HEK293 (cell line): ENCODE data around the gene PPRC1.
A peak's percentile ranks its signal among the peaks of the same experiment; 100 is the strongest.

Experiments used
- CTCF ChIA-PET: fragments of 350-600 bp; formaldehyde crosslinking; extraction: SDS; loops from one replicate; lab custom pipeline; 2021; ENCODE audit warnings: antibody characterized with exemption; lab: Yijun Ruan, JAX
- POLR2A ChIA-PET: fragments of 300-600 bp; formaldehyde crosslinking; extraction: SDS; loops from one replicate; lab custom pipeline; 2020; ENCODE audit warnings: antibody characterized with exemption, inconsistent platforms; lab: Yijun Ruan, JAX
- H3K27ac ChIP-seq: fragments of 200-500 bp; sonication (Bioruptor generic); 2 replicates; pipeline ENCODE4 v1.5.1; 2014; ENCODE audit warnings: low read depth, low read length, control low read depth, inconsistent platforms; ENCODE audit errors: extremely low read depth
- H3K36me3 ChIP-seq, 2 experiments: fragments of 200-500 bp in 1 of 2; sonication (Bioruptor generic) in 1 of 2; 1 replicate in 1 of 2; 2 replicates in 1 of 2; pipeline ENCODE4 v1.5.1; 2014 to 2017; ENCODE audit warnings: inconsistent platforms in 2 of 2, low read length in 2 of 2; ENCODE audit not compliant: control insufficient read depth in 2 of 2, insufficient read depth in 1 of 2
- H3K4me1 ChIP-seq: fragments of 200-500 bp; sonication (Bioruptor generic); 2 replicates; pipeline ENCODE4 v1.5.1; 2014; ENCODE audit warnings: mild to moderate bottlenecking, low read length, inconsistent platforms; ENCODE audit not compliant: control insufficient read depth, insufficient read depth
- H3K4me3 ChIP-seq: 2 replicates; pipeline ENCODE4 v1.5.1; 2011; ENCODE audit warnings: low read depth, mild to moderate bottlenecking, control low read depth, low read length, moderate library complexity
- H3K9me3 ChIP-seq: fragments of 200-500 bp; sonication (Bioruptor generic); 2 replicates; pipeline ENCODE4 v1.5.1; 2014; ENCODE audit warnings: low read depth, low read length, inconsistent platforms; ENCODE audit not compliant: control insufficient read depth, insufficient read depth
- EGR2 ChIP-seq: fragments of 450-650 bp; formaldehyde crosslinking; IDR thresholded peaks from 2 replicates; pipeline ENCODE4 v1.5.1; 2016; ENCODE audit warnings: low read depth, missing biosample characterization, missing genetic modification characterization
- IKZF3 ChIP-seq: fragments of 450-650 bp; IDR thresholded peaks from 2 replicates; pipeline ENCODE4 v1.5.0; 2018; ENCODE audit warnings: missing biosample characterization, mild to moderate bottlenecking, missing genetic modification characterization, moderate library complexity
- OSR2 ChIP-seq: fragments of 450-650 bp; formaldehyde crosslinking; IDR thresholded peaks from 2 replicates; pipeline ENCODE4 v1.5.1; 2016; ENCODE audit warnings: missing biosample characterization, missing genetic modification characterization
- YY1 ChIP-seq: fragments of 450-650 bp; formaldehyde crosslinking; IDR thresholded peaks from 2 replicates; pipeline ENCODE4 v1.5.1; 2018; ENCODE audit warnings: missing biosample characterization, missing genetic modification characterization
- ZBTB20 ChIP-seq: fragments of 450-650 bp; formaldehyde crosslinking; IDR thresholded peaks from 2 replicates; pipeline ENCODE4 v1.5.1; 2016; ENCODE audit warnings: missing biosample characterization, missing genetic modification characterization
- ZNF138 ChIP-seq: fragments of 450-650 bp; formaldehyde crosslinking; IDR thresholded peaks from 2 replicates; pipeline ENCODE4 v1.5.1; 2016; ENCODE audit warnings: missing biosample characterization, missing genetic modification characterization, borderline replicate concordance
- ZNF221 ChIP-seq: fragments of 450-650 bp; formaldehyde crosslinking; IDR thresholded peaks from 2 replicates; pipeline ENCODE4 v1.5.1; 2017; ENCODE audit warnings: missing biosample characterization, missing genetic modification characterization, borderline replicate concordance
- ZNF341 ChIP-seq: fragments of 450-650 bp; formaldehyde crosslinking; IDR thresholded peaks from 2 replicates; pipeline ENCODE4; 2016; ENCODE audit warnings: low read depth, missing biosample characterization, missing genetic modification characterization
- ZNF350 ChIP-seq: fragments of 450-650 bp; formaldehyde crosslinking; IDR thresholded peaks from 2 replicates; pipeline ENCODE4 v1.5.0; 2017; ENCODE audit warnings: missing biosample characterization, mild to moderate bottlenecking, missing genetic modification characterization
- ZNF354C ChIP-seq: fragments of 450-650 bp; formaldehyde crosslinking; IDR thresholded peaks from 2 replicates; pipeline ENCODE4 v1.5.1; 2016; ENCODE audit warnings: missing biosample characterization, missing genetic modification characterization, low read depth, borderline replicate concordance
- ZNF366 ChIP-seq: fragments of 450-650 bp; formaldehyde crosslinking; conservative IDR thresholded peaks from 2 replicates; pipeline ENCODE4 v1.5.1; 2016; ENCODE audit warnings: missing biosample characterization, missing genetic modification characterization
- ZNF398 ChIP-seq: fragments of 450-650 bp; formaldehyde crosslinking; IDR thresholded peaks from 2 replicates; pipeline ENCODE4 v1.5.1; 2017; ENCODE audit warnings: missing biosample characterization, missing genetic modification characterization
- ZNF404 ChIP-seq: fragments of 450-650 bp; formaldehyde crosslinking; IDR thresholded peaks from 2 replicates; pipeline ENCODE4 v1.5.1; 2017; ENCODE audit warnings: missing biosample characterization, missing genetic modification characterization
- ZNF426 ChIP-seq: fragments of 450-650 bp; formaldehyde crosslinking; IDR thresholded peaks from 2 replicates; pipeline ENCODE4 v1.5.1; 2017; ENCODE audit warnings: missing biosample characterization, missing genetic modification characterization, mild to moderate bottlenecking, inconsistent platforms, moderate library complexity
- ZNF510 ChIP-seq: fragments of 450-650 bp; formaldehyde crosslinking; IDR thresholded peaks from 2 replicates; pipeline ENCODE4 v1.5.1; 2018; ENCODE audit warnings: mild to moderate bottlenecking, missing genetic modification characterization, missing biosample characterization; ENCODE audit not compliant: insufficient replicate concordance
- ZNF544 ChIP-seq: fragments of 450-650 bp; formaldehyde crosslinking; IDR thresholded peaks from 2 replicates; pipeline ENCODE4 v1.5.0; 2017; ENCODE audit warnings: missing biosample characterization, missing genetic modification characterization
- ZNF560 ChIP-seq: fragments of 450-650 bp; formaldehyde crosslinking; IDR thresholded peaks from 2 replicates; pipeline ENCODE4 v1.5.1; 2017; ENCODE audit warnings: missing biosample characterization, missing genetic modification characterization, borderline replicate concordance
- ZNF596 ChIP-seq: fragments of 450-650 bp; IDR thresholded peaks from 2 replicates; pipeline ENCODE4 v1.5.0; 2018; ENCODE audit warnings: missing biosample characterization, mild to moderate bottlenecking, missing genetic modification characterization, moderate library complexity
- ZNF624 ChIP-seq: fragments of 450-650 bp; formaldehyde crosslinking; IDR thresholded peaks from 2 replicates; pipeline ENCODE4 v1.5.1; 2017; ENCODE audit warnings: missing biosample characterization, missing genetic modification characterization
- ZNF701 ChIP-seq: fragments of 450-650 bp; formaldehyde crosslinking; IDR thresholded peaks from 2 replicates; pipeline ENCODE4 v1.5.1; 2016; ENCODE audit warnings: missing biosample characterization, missing genetic modification characterization
- ZNF76 ChIP-seq: fragments of 450-650 bp; formaldehyde crosslinking; IDR thresholded peaks from 2 replicates; pipeline ENCODE4; 2016; ENCODE audit warnings: low read depth, missing biosample characterization, missing genetic modification characterization, borderline replicate concordance
- ZNF837 ChIP-seq: fragments of 450-650 bp; formaldehyde crosslinking; IDR thresholded peaks from 2 replicates; pipeline ENCODE4 v1.5.1; 2016; ENCODE audit warnings: missing biosample characterization, missing genetic modification characterization
- ZNF843 ChIP-seq: fragments of 450-650 bp; formaldehyde crosslinking; IDR thresholded peaks from 2 replicates; pipeline ENCODE4 v1.5.1; 2016; ENCODE audit warnings: missing biosample characterization, missing genetic modification characterization
- TF ChIP-seq, protein P1 (sequence below): fragments of 450-650 bp; formaldehyde crosslinking; IDR thresholded peaks from 2 replicates; pipeline ENCODE4 v1.5.1; 2016; ENCODE audit warnings: missing biosample characterization, missing genetic modification characterization

Gene PPRC1

DNA sequence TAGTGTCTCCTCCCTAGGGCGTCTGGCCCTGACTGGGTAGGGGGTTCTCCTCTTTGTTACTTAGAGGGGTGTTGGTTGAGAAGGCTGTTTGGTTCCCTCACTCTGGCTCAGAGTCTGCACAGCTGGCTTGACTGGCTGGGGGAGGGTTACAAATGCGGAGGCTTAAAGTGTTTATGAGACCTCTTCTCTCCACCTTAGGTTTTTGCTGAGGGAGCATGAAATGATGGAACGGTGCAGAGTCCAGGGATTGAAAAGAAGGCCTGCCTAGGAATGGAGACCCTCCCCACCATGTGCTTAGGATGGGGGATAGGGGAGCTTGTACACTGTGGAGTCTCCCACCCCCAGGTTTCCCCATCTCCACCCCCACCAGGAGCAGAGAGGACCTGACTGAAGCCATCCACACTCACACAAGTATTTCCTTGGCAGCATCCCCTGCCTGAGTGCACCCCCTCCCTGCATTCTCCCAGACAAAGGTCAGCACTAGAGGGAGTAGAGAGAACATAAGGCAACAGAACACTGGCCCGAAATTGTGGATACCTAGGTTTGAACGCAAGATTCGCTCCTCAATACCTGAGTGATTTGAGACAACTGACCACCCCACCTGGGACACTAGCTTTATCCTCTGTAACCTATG is 11.0 kb upstream of the PPRC1 start:
- Histone ChIP-seq H3K27ac (no peak overlapping the region), H3K4me1 (peaks cover 28% of the 10 kb centered on the region), H3K4me3 (no peak overlapping the region), H3K9me3 (no peaks in the 10 kb centered on the region), H3K36me3 (no peaks in the 10 kb centered on the region)
- ChIA-PET CTCF (interaction anchor here (0.7 to 3.0 kb wide), 2 partner anchors 10 to 48 kb away, joined by 3 to 11 read pairs; no protein-coding TSS in a partner anchor), POLR2A (interaction anchor here (0.6 to 0.7 kb wide), 2 partner anchors 10 to 23 kb away, joined by 3 to 4 read pairs; no protein-coding TSS in a partner anchor)
- TF ChIP-seq YY1 (tag by site-specific recombination) (no peak), ZNF221 (no peak), ZNF366 (tag by site-specific recombination) (no peak), ZNF544 (no peak), ZNF341 (tag by site-specific recombination) (no peak), ZNF398 (tag by site-specific recombination) (0 out of 2 replicates have a peak, but pooled peaks have one; percentile 1), ZNF624 (tag by site-specific recombination) (no peak), ZNF76 (tag by site-specific recombination) (no peak), ZNF510 (tag by site-specific recombination) (no peak), ZNF596 (tag by site-specific recombination) (peak; percentile 49; the same call in 1 of the 2 replicates), ZNF701 (no peak), ZNF354C (tag by site-specific recombination) (no peak), ZNF560 (tag by site-specific recombination) (no peak), ZNF138 (no peak)
- TF ChIP-seq, protein P1, sequence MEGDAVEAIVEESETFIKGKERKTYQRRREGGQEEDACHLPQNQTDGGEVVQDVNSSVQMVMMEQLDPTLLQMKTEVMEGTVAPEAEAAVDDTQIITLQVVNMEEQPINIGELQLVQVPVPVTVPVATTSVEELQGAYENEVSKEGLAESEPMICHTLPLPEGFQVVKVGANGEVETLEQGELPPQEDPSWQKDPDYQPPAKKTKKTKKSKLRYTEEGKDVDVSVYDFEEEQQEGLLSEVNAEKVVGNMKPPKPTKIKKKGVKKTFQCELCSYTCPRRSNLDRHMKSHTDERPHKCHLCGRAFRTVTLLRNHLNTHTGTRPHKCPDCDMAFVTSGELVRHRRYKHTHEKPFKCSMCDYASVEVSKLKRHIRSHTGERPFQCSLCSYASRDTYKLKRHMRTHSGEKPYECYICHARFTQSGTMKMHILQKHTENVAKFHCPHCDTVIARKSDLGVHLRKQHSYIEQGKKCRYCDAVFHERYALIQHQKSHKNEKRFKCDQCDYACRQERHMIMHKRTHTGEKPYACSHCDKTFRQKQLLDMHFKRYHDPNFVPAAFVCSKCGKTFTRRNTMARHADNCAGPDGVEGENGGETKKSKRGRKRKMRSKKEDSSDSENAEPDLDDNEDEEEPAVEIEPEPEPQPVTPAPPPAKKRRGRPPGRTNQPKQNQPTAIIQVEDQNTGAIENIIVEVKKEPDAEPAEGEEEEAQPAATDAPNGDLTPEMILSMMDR: 0 out of 2 replicates have a peak, but pooled peaks have one; percentile 28

- no peaks in the 10 kb centered on the region for H3K36me3 ChIP-seq
- no peak overlapping the region for H3K27ac ChIP-seq
- CTCF ChIA-PET: interaction anchor here (0.7 to 3.0 kb wide), 3 partner anchors 9 to 47 kb away, joined by 3 to 11 read pairs (median 3); partner anchors contain the start of gene PPRC1
- H3K9me3 ChIP-seq: no peaks in the 10 kb centered on the region
- no peak overlapping the region for H3K4me3 ChIP-seq
- H3K4me1 ChIP-seq: peaks cover 23% of the 10 kb centered on the region
- TF ChIP-seq ZNF350 (tag by site-specific recombination) (no peak), ZNF544 (no peak), ZNF404 (tag by site-specific recombination) (no peak), OSR2 (no peak), ZNF837 (tag by site-specific recombination) (no peak), ZBTB20 (tag by site-specific recombination) (no peak), ZNF843 (tag by site-specific recombination) (no peak), ZNF138 (no peak), EGR2 (tag by site-specific recombination) (no peak), ZNF426 (no peak), IKZF3 (tag by site-specific recombination) (no peak)
- POLR2A ChIA-PET: interaction anchor here (0.7 kb wide), 2 partner anchors 8 to 10 kb away, joined by 4 to 8 read pairs; no protein-coding TSS in a partner anchor
Measured at GRCh38 chr10:102122450-102122849, 10.4 kb upstream of the PPRC1 start.
